Neural cell (in vitro differentiated cells): ENCODE data around the gene TRPM4. TPM values are rescaled to one million over a fixed set of nuclear protein-coding genes. Genes with fewer than 3 reads are reported as not detected.

Source experiments
- H2AFZ ChIP-seq: fragments of 200-600, 300-800 bp; sonication (generic), shearing (Covaris generic); 2 replicates; pipeline ENCODE4 v1.6.0; 2014; ENCODE audit warnings: low read depth, mild to moderate bottlenecking, antibody characterized with exemption, low read length, moderate library complexity
- H3F3A ChIP-seq: fragments of 200-600 bp; shearing (Covaris generic); 2 replicates; pipeline ENCODE4 v1.6.1; 2016; ENCODE audit warnings: mild to moderate bottlenecking, moderate library complexity, mixed read lengths, antibody characterized with exemption, low read length; ENCODE audit not compliant: insufficient read depth, poor library complexity, severe bottlenecking
- H3K27ac ChIP-seq: fragments of 200-600, 300-800 bp; sonication (generic), shearing (Covaris generic); 2 replicates; pipeline ENCODE4 v1.5.1; 2014; ENCODE audit warnings: mild to moderate bottlenecking, low read length, moderate library complexity
- H3K27me3 ChIP-seq: fragments of 300-800, 200-600 bp; sonication (generic), shearing (Covaris generic); 2 replicates; pipeline ENCODE4 v1.6.0; 2014; ENCODE audit warnings: mild to moderate bottlenecking, low read depth, low read length, moderate library complexity; ENCODE audit not compliant: insufficient read depth
- H3K36me3 ChIP-seq: fragments of 300-800, 200-600 bp; sonication (generic), shearing (Covaris generic); 2 replicates; pipeline ENCODE4 v1.5.1; 2014; ENCODE audit warnings: mild to moderate bottlenecking, antibody characterized with exemption, low read length, moderate library complexity; ENCODE audit not compliant: insufficient read depth
- H3K4me2 ChIP-seq: fragments of 300-800, 200-600 bp; sonication (generic), shearing (Covaris generic); 2 replicates; pipeline ENCODE4 v1.6.0; 2014; ENCODE audit warnings: mild to moderate bottlenecking, low read length
- H3K4me3 ChIP-seq: fragments of 300-800, 200-600 bp; sonication (generic), shearing (Covaris generic); 2 replicates; pipeline ENCODE4 v1.5.1; 2014; ENCODE audit warnings: mild to moderate bottlenecking, low read length, moderate library complexity
- H3K79me2 ChIP-seq: fragments of 200-600 bp; shearing (Covaris generic); replicated peaks from 2 replicates; pipeline ENCODE4 v1.6.0; 2014; ENCODE audit warnings: mild to moderate bottlenecking, low read length, moderate library complexity; ENCODE audit not compliant: insufficient read depth
- H3K9ac ChIP-seq: fragments of 300-800, 200-600 bp; sonication (generic), shearing (Covaris generic); 2 replicates; pipeline ENCODE4 v1.6.1; 2016; ENCODE audit warnings: mild to moderate bottlenecking, low read length, mixed read lengths
- H3K9me2 ChIP-seq: fragments of 200-600 bp; shearing (Covaris generic); 2 replicates; pipeline ENCODE4 v1.6.1; 2016; ENCODE audit warnings: mild to moderate bottlenecking, low read length, mixed read lengths; ENCODE audit not compliant: insufficient read depth
- H3K9me3 ChIP-seq: fragments of 200-600, 300-800 bp; sonication (generic), shearing (Covaris generic); 2 replicates; pipeline ENCODE4 v1.6.1; 2016; ENCODE audit warnings: mild to moderate bottlenecking, mixed run types, low read length, moderate library complexity, mixed read lengths
- H4K20me1 ChIP-seq: fragments of 200-600 bp; shearing (Covaris generic); 2 replicates; pipeline ENCODE4 v1.6.1; 2016; ENCODE audit warnings: mild to moderate bottlenecking, mixed run types; ENCODE audit not compliant: insufficient read depth
- CTCF ChIP-seq: fragments of 450-650 bp; IDR thresholded peaks from 2 replicates; pipeline ENCODE4 v1.5.1; 2014; ENCODE audit warnings: antibody characterized with exemption, mild to moderate bottlenecking, moderate library complexity; ENCODE audit not compliant: poor library complexity, severe bottlenecking
- EP300 ChIP-seq: fragments of 450-650 bp; conservative IDR thresholded peaks from 2 replicates; pipeline ENCODE4 v1.6.1; 2014; ENCODE audit warnings: antibody characterized with exemption, mild to moderate bottlenecking, moderate library complexity; ENCODE audit not compliant: poor library complexity, severe bottlenecking
- EZH2 ChIP-seq: fragments of 200-600, 300-800 bp; shearing (Covaris generic), sonication (generic); IDR thresholded peaks from 2 replicates; pipeline ENCODE4 v1.6.1; 2014; ENCODE audit warnings: antibody characterized with exemption, low read length, borderline replicate concordance, mild to moderate bottlenecking; ENCODE audit not compliant: insufficient read depth, poor library complexity, severe bottlenecking
- MXI1 ChIP-seq: fragments of 450-650 bp; conservative IDR thresholded peaks from 2 replicates; pipeline ENCODE4 v1.6.1; 2014; ENCODE audit warnings: antibody characterized with exemption, mild to moderate bottlenecking; ENCODE audit not compliant: poor library complexity, severe bottlenecking
- POLR2AphosphoS5 ChIP-seq: IDR thresholded peaks from 2 replicates; pipeline ENCODE4 v1.6.1; 2012
- RAD21 ChIP-seq: fragments of 450-650 bp; conservative IDR thresholded peaks from 2 replicates; pipeline ENCODE4 v1.6.1; 2014; ENCODE audit warnings: antibody characterized with exemption, mild to moderate bottlenecking, moderate library complexity
- REST ChIP-seq: IDR thresholded peaks from 2 replicates; pipeline ENCODE4 v1.6.1; 2012; ENCODE audit warnings: borderline replicate concordance
- SMC3 ChIP-seq: fragments of 450-650 bp; conservative IDR thresholded peaks from 2 replicates; pipeline ENCODE4 v1.6.1; 2014; ENCODE audit warnings: antibody characterized with exemption, mild to moderate bottlenecking, moderate library complexity; ENCODE audit not compliant: poor library complexity
- TAF1 ChIP-seq: IDR thresholded peaks from 2 replicates; pipeline ENCODE4 v1.6.1; 2012; ENCODE audit warnings: low read depth
- polyA plus RNA-seq: library from polyadenylated mRNA; depleted of rRNA; stranded (reverse); fragments of >200 nt; gene quantifications from 2 replicates; pipeline ENCODE4 v1.2.3, GENCODE V29; 2014

TRPM4 gene
- polyA plus RNA-seq, 1 donor from 2014 or later: 42.5 TPM

- H3K9me3 ChIP-seq: no peaks in the 10 kb centered on the region
- H3K9me2 ChIP-seq: no peaks in the 10 kb centered on the region
- no peak overlapping the region for H2AFZ ChIP-seq
- TF ChIP-seq EP300: no peak
- no peaks in the 10 kb centered on the region for H4K20me1 ChIP-seq
- H3K27ac ChIP-seq: no peak overlapping the region
- no peak overlapping the region for H3K9ac ChIP-seq
- H3K4me3 ChIP-seq: no peak overlapping the region
- no peaks in the 10 kb centered on the region for H3K27me3 ChIP-seq
- H3F3A ChIP-seq: no peaks in the 10 kb centered on the region
- no peaks in the 10 kb centered on the region for H3K79me2 ChIP-seq
- no peak overlapping the region for H3K4me2 ChIP-seq
- no peaks in the 10 kb centered on the region for H3K36me3 ChIP-seq
Observed at GRCh38 chr19:49140951-49141350, 16.6 kb upstream of the TRPM4 start.

- no peaks in the 10 kb centered on the region for H4K20me1 ChIP-seq
- H3K79me2 ChIP-seq: no peaks in the 10 kb centered on the region
- H3K9me3 ChIP-seq: no peaks in the 10 kb centered on the region
- TF ChIP-seq CTCF (no peak), EZH2 (no peak), EP300 (no peak), MXI1 (no peak), POLR2AphosphoS5 (no peak), REST (no peak), TAF1 (no peak), RAD21 (no peak), SMC3 (no peak)
- no peak overlapping the region for H3K9ac ChIP-seq
- H3F3A ChIP-seq: no peaks in the 10 kb centered on the region
- no peak overlapping the region for H2AFZ ChIP-seq
- no peaks in the 10 kb centered on the region for H3K9me2 ChIP-seq
- no peaks in the 10 kb centered on the region for H3K27me3 ChIP-seq
- no peak overlapping the region for H3K27ac ChIP-seq
- H3K4me3 ChIP-seq: no peak overlapping the region
- no peak overlapping the region for H3K4me2 ChIP-seq
- no peaks in the 10 kb centered on the region for H3K36me3 ChIP-seq
Observed at GRCh38 chr19:49141352-49141751, 16.2 kb upstream of the TRPM4 start.

- H3K79me2 ChIP-seq: no peaks in the 10 kb centered on the region
- no peaks in the 10 kb centered on the region for H3K27me3 ChIP-seq
- H3K9ac ChIP-seq: peak overlapping the region; percentile 60
- peak overlapping the region; percentile 66 for H3K4me3 ChIP-seq
- no peaks in the 10 kb centered on the region for H4K20me1 ChIP-seq
- H3K9me2 ChIP-seq: no peaks in the 10 kb centered on the region
- H3F3A ChIP-seq: no peaks in the 10 kb centered on the region
- no peak for TF ChIP-seq EZH2
- TF ChIP-seq POLR2AphosphoS5: peak; percentile 65
- no peak for TF ChIP-seq MXI1
- TF ChIP-seq TAF1: no peak
- TF ChIP-seq SMC3: no peak
- no peak for TF ChIP-seq EP300
- no peak for TF ChIP-seq RAD21
- H3K4me2 ChIP-seq: no peak overlapping the region
- H3K9me3 ChIP-seq: no peaks in the 10 kb centered on the region
- peak overlapping the region; percentile 56 for H3K27ac ChIP-seq
- H2AFZ ChIP-seq: no peak overlapping the region
- H3K36me3 ChIP-seq: no peaks in the 10 kb centered on the region
Observed at GRCh38 chr19:49142866-49143335, 14.7 kb upstream of the TRPM4 start.
